ENCODE measurements around the gene DIDO1. TPM values are rescaled to one million over a fixed set of nuclear protein-coding genes. Genes with fewer than 3 reads are reported as not detected.

The DIDO1 gene
- total and polyA plus RNA-seq, 2 of the 13 experiments (the other 11 are each of a cell fraction or from before 2014, with no cell fraction given): 75.0 to 75.1 TPM

- ATAC-seq: peak; percentile 2
- no peak for FAIRE-seq
- no peaks in the 10 kb centered on the region for H4K20me1 ChIP-seq (ENCODE audit: insufficient read depth, low read length)
- no peak for DNase-seq (ENCODE audit: low spot score)
- no peaks in the 10 kb centered on the region for H3K9me3 ChIP-seq (ENCODE audit: low read length)
- no peaks in the 10 kb centered on the region for H3K79me2 ChIP-seq (ENCODE audit: insufficient read depth, low read length)
- in situ Hi-C loops (cut with HindIII; ENCODE audit: extremely low pct_ligation_motif_present, low pct_unique_long_range_greater_than_20kb): no loop called here
- ChIA-PET CTCF (ENCODE audit: low intra/inter-chr PET ratio, low total read pairs) (no interaction called here), POLR2A (interaction anchor here (1.4 to 2.7 kb wide), 3 partner anchors 11 to 65 kb away, joined by 6 to 8 read pairs (median 8); no protein-coding TSS in a partner anchor)
- H3K9ac ChIP-seq (ENCODE audit: insufficient read depth, low read depth, low read length): no peak overlapping the region
- H3K27me3 ChIP-seq (ENCODE audit: control insufficient read depth in 1 of 2, insufficient read depth in 2 of 2, low read length in 2 of 2): no peaks in the 10 kb centered on the region
- H3K4me2 ChIP-seq (ENCODE audit: low read depth, low read length): no peak overlapping the region
- 98% methylated on average over 15 of the region's 16 CpGs for WGBS (ENCODE audit: low lambda C conversion rate)
- intact Hi-C loops (cut with micrococcal nuclease; ENCODE audit: unreplicated experiment): no loop called here
- H3K36me3 ChIP-seq (replicated peaks in 1 of 2; ENCODE audit: control insufficient read depth in 1 of 2, insufficient read depth in 2 of 2, low read length in 2 of 2): peaks cover 43 to 64% of the 10 kb centered on the region in 2 experiments
- H3K4me3 ChIP-seq (replicated peaks in 1 of 3; ENCODE audit: insufficient read depth in 1 of 3, low read depth in 2 of 3, low read length in 3 of 3): no peak overlapping the region
- no peak overlapping the region for H2AFZ ChIP-seq (ENCODE audit: low read length)
- no peak overlapping the region for H3K27ac ChIP-seq (ENCODE audit: extremely low read length, insufficient read depth, low read length)
- peaks cover 15% of the 10 kb centered on the region for H3K4me1 ChIP-seq (ENCODE audit: insufficient read depth, low read length)
- no TSS peak for BruUV-seq (replicated peaks)
- TF ChIP-seq NCOA5 (CRISPR knock-in tag; IDR thresholded peaks at IDR 0.05) (no peak), ZNF883 (CRISPR knock-in tag; IDR thresholded peaks at IDR 0.05; ENCODE audit: not compliant biosample characterization) (no peak), ATF4 (CRISPR knock-in tag; IDR thresholded peaks at IDR 0.05) (no peak), NONO (IDR thresholded peaks at IDR 0.05) (no peak), NONO (CRISPR knock-in tag; conservative IDR thresholded peaks at IDR 0.05) (0 out of 2 replicates have a peak, but pooled peaks have one; percentile 22), THAP9 (CRISPR knock-in tag; IDR thresholded peaks at IDR 0.05; ENCODE audit: borderline replicate concordance) (no peak), MAX (IDR thresholded peaks at IDR 0.05) (no peak), SMAD1 (CRISPR knock-in tag; IDR thresholded peaks at IDR 0.05; ENCODE audit: borderline replicate concordance, low read depth) (no peak), SMAD9 (CRISPR knock-in tag; IDR thresholded peaks at IDR 0.05) (no peak), ZNF558 (CRISPR knock-in tag; IDR thresholded peaks at IDR 0.05; ENCODE audit: borderline replicate concordance) (no peak), PATZ1 (CRISPR knock-in tag; IDR thresholded peaks at IDR 0.05) (no peak), AGO2 (optimal IDR thresholded peaks at IDR 0.05; ENCODE audit: low read depth, low read length) (peak; percentile 62), ZNF616 (CRISPR knock-in tag; IDR thresholded peaks at IDR 0.05; ENCODE audit: low read depth) (0 out of 2 replicates have a peak, but pooled peaks have one; percentile 81), KLF11 (CRISPR knock-in tag; IDR thresholded peaks at IDR 0.05) (no peak), PAWR (CRISPR knock-in tag; IDR thresholded peaks at IDR 0.05; ENCODE audit: borderline replicate concordance) (no peak), ZNF770 (CRISPR knock-in tag; IDR thresholded peaks at IDR 0.05) (no peak), HOXA5 (CRISPR knock-in tag; IDR thresholded peaks at IDR 0.05) (no peak), TSC22D2 (CRISPR knock-in tag; IDR thresholded peaks at IDR 0.05; ENCODE audit: borderline replicate concordance) (no peak)
Measured at GRCh38 chr20:62888406-62888805, 37.9 kb downstream of the DIDO1 start.

Data from HepG2 (cell line).